ENCODE data around the gene DUT.

The DUT gene

DNA sequence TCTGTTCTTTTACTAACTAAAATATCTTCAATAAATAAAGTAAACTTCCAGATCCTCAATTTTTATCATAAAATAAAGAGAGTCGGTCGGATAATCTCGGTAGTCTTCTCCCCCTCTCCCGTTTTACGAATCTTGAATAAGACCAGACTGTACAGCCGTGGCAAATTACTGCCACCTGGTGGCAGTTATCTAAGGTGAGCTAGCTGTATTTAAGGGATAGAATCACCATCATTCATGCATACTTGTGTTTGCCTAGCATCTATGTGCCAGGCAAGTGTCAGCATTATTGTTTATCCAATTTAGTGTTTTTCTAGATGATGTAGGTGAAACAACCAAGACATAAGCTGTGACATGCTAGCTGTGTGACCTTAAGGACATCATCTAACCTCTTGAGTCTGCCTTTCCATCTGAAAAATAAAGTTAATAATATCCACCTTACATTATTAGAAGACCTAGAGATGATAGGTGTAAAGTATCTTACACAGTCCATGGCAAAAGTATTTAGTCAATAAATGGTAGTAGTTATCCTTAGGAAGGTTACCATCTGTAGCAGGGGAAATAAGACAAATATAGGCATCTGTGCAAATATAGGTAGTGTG lies 21.3 kb downstream of the DUT start:
- Histone ChIP-seq H3K4me3 (replicated peaks; ENCODE audit: insufficient read depth, low read length) (no peak overlapping the region), H3K27me3 (ENCODE audit: insufficient read depth, poor library complexity, severe bottlenecking) (no peaks in the 10 kb centered on the region), H3K27ac (replicated peaks) (no peak overlapping the region)
- TF ChIP-seq POLR2AphosphoS5 (IDR thresholded peaks at IDR 0.05; ENCODE audit: low read depth), result no peak
- TF ChIP-seq, protein P1, sequence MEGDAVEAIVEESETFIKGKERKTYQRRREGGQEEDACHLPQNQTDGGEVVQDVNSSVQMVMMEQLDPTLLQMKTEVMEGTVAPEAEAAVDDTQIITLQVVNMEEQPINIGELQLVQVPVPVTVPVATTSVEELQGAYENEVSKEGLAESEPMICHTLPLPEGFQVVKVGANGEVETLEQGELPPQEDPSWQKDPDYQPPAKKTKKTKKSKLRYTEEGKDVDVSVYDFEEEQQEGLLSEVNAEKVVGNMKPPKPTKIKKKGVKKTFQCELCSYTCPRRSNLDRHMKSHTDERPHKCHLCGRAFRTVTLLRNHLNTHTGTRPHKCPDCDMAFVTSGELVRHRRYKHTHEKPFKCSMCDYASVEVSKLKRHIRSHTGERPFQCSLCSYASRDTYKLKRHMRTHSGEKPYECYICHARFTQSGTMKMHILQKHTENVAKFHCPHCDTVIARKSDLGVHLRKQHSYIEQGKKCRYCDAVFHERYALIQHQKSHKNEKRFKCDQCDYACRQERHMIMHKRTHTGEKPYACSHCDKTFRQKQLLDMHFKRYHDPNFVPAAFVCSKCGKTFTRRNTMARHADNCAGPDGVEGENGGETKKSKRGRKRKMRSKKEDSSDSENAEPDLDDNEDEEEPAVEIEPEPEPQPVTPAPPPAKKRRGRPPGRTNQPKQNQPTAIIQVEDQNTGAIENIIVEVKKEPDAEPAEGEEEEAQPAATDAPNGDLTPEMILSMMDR (IDR thresholded peaks at IDR 0.05; ENCODE audit: insufficient read depth, low read length), result peak; percentile 73
- peak in 1 of 2 experiments; percentile 67 for DNase-seq (ENCODE audit: low read depth in 1 of 2, low spot score in 1 of 2)

DNA sequence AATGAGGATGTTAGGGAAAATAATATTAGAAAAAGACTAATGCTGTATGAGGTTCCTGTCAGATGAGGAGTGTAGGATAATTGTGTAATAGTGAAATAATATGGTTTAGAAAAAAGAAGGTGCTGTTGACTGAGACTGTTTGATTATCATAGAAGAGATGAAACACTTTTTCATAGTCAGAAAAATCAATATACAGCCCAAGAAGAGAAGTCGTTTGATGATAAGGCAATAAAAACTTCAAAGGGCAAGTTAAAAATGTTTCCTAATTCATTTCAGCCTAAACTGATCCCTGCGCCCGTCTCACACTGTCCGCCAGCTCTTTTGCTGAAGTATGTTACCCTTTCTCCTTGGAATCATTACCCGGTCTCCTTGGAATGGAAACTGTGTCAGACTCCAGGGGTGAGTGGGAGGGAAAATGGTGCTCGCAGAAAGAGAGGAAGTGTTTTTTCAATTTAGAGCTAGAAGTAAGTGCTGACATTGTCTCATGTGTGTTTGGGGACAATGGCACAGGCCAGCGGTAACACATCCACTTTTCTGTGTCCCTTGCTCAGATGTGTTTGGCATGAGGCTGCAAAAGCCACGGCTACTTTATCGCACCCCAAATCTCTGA lies 23.6 kb downstream of the DUT start:
- Histone ChIP-seq H3K4me3 (replicated peaks; ENCODE audit: insufficient read depth, low read length) (no peak overlapping the region), H3K27ac (replicated peaks) (no peak overlapping the region), H3K27me3 (ENCODE audit: insufficient read depth, poor library complexity, severe bottlenecking) (no peaks in the 10 kb centered on the region)
- no peak for DNase-seq (ENCODE audit: low read depth in 1 of 2, low spot score in 1 of 2)
- TF ChIP-seq, protein P1 (IDR thresholded peaks at IDR 0.05; ENCODE audit: insufficient read depth, low read length), result no peak
- TF ChIP-seq SPI1 (IDR thresholded peaks at IDR 0.05; ENCODE audit: borderline replicate concordance, low read depth), result peak; percentile 74; the same call in 1 of the 2 replicates

DNA sequence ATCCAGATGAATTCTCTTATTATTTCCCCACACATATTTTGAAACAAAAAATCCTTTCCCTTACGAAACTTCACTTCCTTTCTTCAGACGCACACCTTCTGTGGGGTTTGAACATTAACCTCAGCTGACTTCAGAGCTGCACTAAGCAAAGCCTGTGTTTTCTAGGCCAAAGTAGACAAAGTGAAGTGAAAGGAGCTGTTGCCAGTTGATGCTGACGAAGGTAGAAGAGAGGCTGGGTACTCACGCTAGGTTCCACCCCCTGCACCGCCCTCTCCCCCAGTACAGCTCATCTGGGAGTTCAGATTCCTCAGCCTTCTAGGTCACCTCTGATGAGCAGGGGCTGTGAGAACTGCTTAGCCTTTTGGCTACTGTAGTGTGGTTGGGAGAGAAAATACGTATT lies 24.1 kb downstream of the DUT start:
- H3K4me3 ChIP-seq (replicated peaks; ENCODE audit: insufficient read depth, low read length), result no peak overlapping the region
- no peaks in the 10 kb centered on the region for H3K27me3 ChIP-seq (ENCODE audit: insufficient read depth, poor library complexity, severe bottlenecking)
- peak; percentile 21; the same call in 1 of the 2 replicates for TF ChIP-seq SPI1 (IDR thresholded peaks at IDR 0.05; ENCODE audit: borderline replicate concordance, low read depth)
- TF ChIP-seq, protein P1 (IDR thresholded peaks at IDR 0.05; ENCODE audit: insufficient read depth, low read length), result no peak
- DNase-seq (ENCODE audit: low read depth in 1 of 2, low spot score in 1 of 2), result peak in 1 of 2 experiments; percentile 35
- H3K27ac ChIP-seq (replicated peaks), result no peak overlapping the region

DNA sequence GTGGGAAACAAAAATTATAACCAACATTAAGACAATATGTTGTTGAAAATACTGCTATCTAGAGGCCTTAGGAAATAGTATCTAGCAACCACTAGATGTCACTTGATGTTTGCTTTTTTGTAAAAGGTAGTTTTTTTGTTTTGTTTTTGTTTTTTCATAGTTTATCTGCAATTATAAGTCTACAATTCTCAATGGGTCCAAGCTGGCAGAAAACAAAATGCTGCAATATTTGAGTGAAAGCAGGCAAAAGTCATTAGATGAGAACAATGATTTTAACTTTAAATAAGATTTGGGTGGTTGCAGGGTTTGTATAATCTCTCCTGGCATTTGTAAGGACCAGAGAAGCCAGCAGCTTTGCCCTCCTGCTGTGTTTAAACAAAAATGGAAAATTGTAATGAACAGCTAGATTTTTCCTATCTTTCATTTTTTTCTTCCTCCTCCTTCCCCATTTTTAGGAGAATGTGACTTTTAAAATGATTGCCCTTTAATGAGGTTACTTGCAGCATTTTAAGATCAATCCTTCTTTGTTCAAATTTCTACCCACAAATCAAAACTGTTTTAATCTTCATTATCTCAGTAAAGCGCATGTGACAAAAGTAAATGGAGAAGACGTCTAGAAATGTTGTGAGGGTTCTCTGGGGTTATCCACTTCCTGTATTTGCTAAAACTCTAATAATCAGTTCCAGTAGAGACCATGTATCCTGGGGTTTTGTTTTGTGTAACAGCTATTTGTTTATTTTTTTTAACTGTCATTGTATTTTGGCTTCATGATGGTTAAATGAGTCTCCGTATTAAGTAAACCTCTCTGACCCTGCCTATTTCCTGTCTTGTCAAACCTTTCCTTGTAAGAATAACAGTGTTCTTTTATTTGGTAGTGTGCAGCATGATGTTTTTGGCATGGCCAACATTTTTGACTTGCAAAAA lies 27.3 kb downstream of the DUT start:
- no peak for DNase-seq (ENCODE audit: low read depth in 1 of 2, low spot score in 1 of 2)
- Histone ChIP-seq H3K27ac (replicated peaks) (no peak overlapping the region), H3K27me3 (ENCODE audit: insufficient read depth, poor library complexity, severe bottlenecking) (no peaks in the 10 kb centered on the region), H3K4me3 (replicated peaks; ENCODE audit: insufficient read depth, low read length) (no peak overlapping the region)
- TF ChIP-seq, protein P2, sequence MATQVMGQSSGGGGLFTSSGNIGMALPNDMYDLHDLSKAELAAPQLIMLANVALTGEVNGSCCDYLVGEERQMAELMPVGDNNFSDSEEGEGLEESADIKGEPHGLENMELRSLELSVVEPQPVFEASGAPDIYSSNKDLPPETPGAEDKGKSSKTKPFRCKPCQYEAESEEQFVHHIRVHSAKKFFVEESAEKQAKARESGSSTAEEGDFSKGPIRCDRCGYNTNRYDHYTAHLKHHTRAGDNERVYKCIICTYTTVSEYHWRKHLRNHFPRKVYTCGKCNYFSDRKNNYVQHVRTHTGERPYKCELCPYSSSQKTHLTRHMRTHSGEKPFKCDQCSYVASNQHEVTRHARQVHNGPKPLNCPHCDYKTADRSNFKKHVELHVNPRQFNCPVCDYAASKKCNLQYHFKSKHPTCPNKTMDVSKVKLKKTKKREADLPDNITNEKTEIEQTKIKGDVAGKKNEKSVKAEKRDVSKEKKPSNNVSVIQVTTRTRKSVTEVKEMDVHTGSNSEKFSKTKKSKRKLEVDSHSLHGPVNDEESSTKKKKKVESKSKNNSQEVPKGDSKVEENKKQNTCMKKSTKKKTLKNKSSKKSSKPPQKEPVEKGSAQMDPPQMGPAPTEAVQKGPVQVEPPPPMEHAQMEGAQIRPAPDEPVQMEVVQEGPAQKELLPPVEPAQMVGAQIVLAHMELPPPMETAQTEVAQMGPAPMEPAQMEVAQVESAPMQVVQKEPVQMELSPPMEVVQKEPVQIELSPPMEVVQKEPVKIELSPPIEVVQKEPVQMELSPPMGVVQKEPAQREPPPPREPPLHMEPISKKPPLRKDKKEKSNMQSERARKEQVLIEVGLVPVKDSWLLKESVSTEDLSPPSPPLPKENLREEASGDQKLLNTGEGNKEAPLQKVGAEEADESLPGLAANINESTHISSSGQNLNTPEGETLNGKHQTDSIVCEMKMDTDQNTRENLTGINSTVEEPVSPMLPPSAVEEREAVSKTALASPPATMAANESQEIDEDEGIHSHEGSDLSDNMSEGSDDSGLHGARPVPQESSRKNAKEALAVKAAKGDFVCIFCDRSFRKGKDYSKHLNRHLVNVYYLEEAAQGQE (IDR thresholded peaks at IDR 0.05; ENCODE audit: insufficient replicate concordance, low read depth), result no peak
- peak; percentile 70; the same call in 1 of the 2 replicates for TF ChIP-seq SPI1 (IDR thresholded peaks at IDR 0.05; ENCODE audit: borderline replicate concordance, low read depth)
- no peak for TF ChIP-seq GABPA (IDR thresholded peaks at IDR 0.05; ENCODE audit: low read depth)
- TF ChIP-seq, protein P1 (IDR thresholded peaks at IDR 0.05; ENCODE audit: insufficient read depth, low read length), result peak; percentile 11
- no peak for TF ChIP-seq POLR2AphosphoS5 (IDR thresholded peaks at IDR 0.05; ENCODE audit: low read depth)
